B cell (primary cell): ENCODE results near the gene TRIM47. TPM values are rescaled to one million over a fixed set of nuclear protein-coding genes. Genes with fewer than 3 reads are reported as not detected.

Experiments used
- ATAC-seq: fragments of 200-7000 bp; cut with Tn5 transposase; one replicate; pipeline ENCODE4 v1.10.0; 2021; ENCODE audit warnings: low read depth, mild to moderate bottlenecking, moderate number of reproducible peaks, moderate library complexity
- CTCF ChIA-PET: fragments of 350-600 bp; sonication (Branson Sonifier 250); formaldehyde crosslinking; loops from one replicate; lab custom pipeline; 2021; ENCODE audit warnings: antibody characterized with exemption, inconsistent platforms; lab: Charles Lee
- POLR2A ChIA-PET: fragments of 350-600 bp; sonication (Branson Sonifier 250); formaldehyde crosslinking; loops from one replicate; lab custom pipeline; 2021; ENCODE audit warnings: antibody characterized with exemption; lab: Charles Lee
- DNase-seq: peaks from one replicate; pipeline ENCODE4 v3.0.0; 2013
- H2AFZ ChIP-seq: 2 replicates; pipeline ENCODE4 v1.6.1; 2012; ENCODE audit warnings: mild to moderate bottlenecking, low read depth, low read length; ENCODE audit not compliant: insufficient read depth, poor library complexity, severe bottlenecking
- H3K27ac ChIP-seq, 2 donors: 1 replicate in 1 of 2; 2 replicates in 1 of 2; pipeline ENCODE4 v1.5.1; 2012 to 2013; ENCODE audit warnings: low read length in 2 of 2, mild to moderate bottlenecking in 2 of 2, moderate library complexity in 1 of 2
- H3K27me3 ChIP-seq, 4 experiments: fragments of 200-600 bp in 1 of 4; sonication (generic) in 1 of 4; replicated peaks in 1 of 4; 1 replicate in 2 of 4; 2 replicates in 2 of 4; pipeline versions ENCODE4 v1.6.1 to v1.7.0; 2013 to 2016; ENCODE audit warnings: low read length in 3 of 4, mild to moderate bottlenecking in 2 of 4, mixed read lengths in 1 of 4, moderate library complexity in 1 of 4; ENCODE audit not compliant: insufficient read depth in 4 of 4, control insufficient read depth in 3 of 4; ENCODE audit errors: control extremely low read depth in 1 of 4
- H3K36me3 ChIP-seq, 2 experiments: replicated peaks in 1 of 2; 1 replicate in 1 of 2; 2 replicates in 1 of 2; pipeline versions ENCODE4 v1.6.1 to v1.7.1; 2013; ENCODE audit warnings: low read length in 1 of 2; ENCODE audit not compliant: insufficient read depth in 2 of 2, control insufficient read depth in 1 of 2; ENCODE audit errors: control extremely low read depth in 1 of 2, extremely low read depth in 1 of 2
- H3K4me1 ChIP-seq, 2 donors: fragments of 200-600 bp in 1 of 2; sonication (generic) in 1 of 2; 1 replicate in 1 of 2; 2 replicates in 1 of 2; pipeline versions ENCODE4 v1.5.1 to v1.6.1; 2013 to 2017; ENCODE audit warnings: low read length in 2 of 2; ENCODE audit not compliant: control insufficient read depth in 2 of 2, insufficient read depth in 2 of 2
- H3K4me2 ChIP-seq: replicated peaks from 2 replicates; pipeline ENCODE3; 2012; ENCODE audit warnings: mild to moderate bottlenecking, low read depth, low read length; ENCODE audit not compliant: poor library complexity, severe bottlenecking
- H3K4me3 ChIP-seq, 5 experiments: fragments of 200-600 bp in 1 of 5; sonication (generic) in 1 of 5; 1 replicate in 3 of 5; 2 replicates in 2 of 5; pipeline versions ENCODE4 v1.5.1 to v1.7.0; 2011 to 2016; ENCODE audit warnings: low read length in 4 of 5, mild to moderate bottlenecking in 4 of 5, low read depth in 2 of 5, control low read depth in 1 of 5, moderate library complexity in 1 of 5; ENCODE audit not compliant: insufficient read depth in 1 of 5; ENCODE audit errors: control extremely low read depth in 1 of 5, extremely low read depth in 1 of 5
- H3K79me2 ChIP-seq: fragments of 200-600 bp; sonication (generic); one replicate; pipeline ENCODE4 v1.6.0; 2016; ENCODE audit warnings: low read length; ENCODE audit not compliant: control insufficient read depth, insufficient read depth
- H3K9ac ChIP-seq: fragments of 200-600 bp; sonication (generic); 2 replicates; pipeline ENCODE4 v1.6.1; 2017; ENCODE audit warnings: mild to moderate bottlenecking, low read length, moderate library complexity
- H3K9me3 ChIP-seq, 3 donors: one replicate each; pipeline versions ENCODE4 v1.6.1 to v1.7.1; 2013; ENCODE audit warnings: low read length in 2 of 3; ENCODE audit not compliant: control insufficient read depth in 2 of 3, insufficient read depth in 1 of 3; ENCODE audit errors: control extremely low read depth in 1 of 3
- H4K20me1 ChIP-seq: 2 replicates; pipeline ENCODE4 v1.6.0; 2012; ENCODE audit warnings: mild to moderate bottlenecking, low read length; ENCODE audit not compliant: insufficient read depth, control insufficient read depth, poor library complexity, severe bottlenecking
- H3K27ac Mint-ChIP-seq: one replicate; pipeline ENCODE4 v1.8.0; 2021; ENCODE audit warnings: mixed read lengths
- H3K27me3 Mint-ChIP-seq: one replicate; pipeline ENCODE4 v1.8.0; 2021; ENCODE audit warnings: mixed read lengths
- H3K4me1 Mint-ChIP-seq: one replicate; pipeline ENCODE4 v1.8.0; 2021; ENCODE audit warnings: mixed read lengths
- H3K4me3 Mint-ChIP-seq: one replicate; pipeline ENCODE4 v1.8.0; 2021; ENCODE audit warnings: mixed read lengths
- H3K9me3 Mint-ChIP-seq: one replicate; pipeline ENCODE4 v1.8.0; 2022; ENCODE audit warnings: mixed read lengths; ENCODE audit not compliant: insufficient read depth
- EZH2 ChIP-seq: IDR thresholded peaks from 2 replicates; pipeline ENCODE4 v1.6.1; 2012; ENCODE audit warnings: borderline replicate concordance, low read depth, mild to moderate bottlenecking, moderate library complexity, low read length; ENCODE audit not compliant: insufficient read depth, poor library complexity, severe bottlenecking
- WGBS: methylation state at CpG from one replicate; pipeline ENCODE4 v1.1.5; 2013; ENCODE audit warnings: missing lambda C conversion rate; ENCODE audit not compliant: insufficient coverage; 5-methylcytosine and 5-hydroxymethylcytosine counted together
- intact Hi-C: fragments of 100-400 bp; cut with micrococcal nuclease; formaldehyde crosslinking; loops from one replicate; pipeline ENCODE4 v1.10.0; 2022
- polyA plus RNA-seq: library from polyadenylated mRNA; depleted of rRNA; stranded (reverse); fragments of >200 nt; gene quantifications from 2 replicates; pipeline ENCODE4 v1.2.3, GENCODE V29; 2012
- total RNA-seq, 2 donors: library from RNA; stranded (reverse); fragments of 120-200 nt in 1 of 2; gene quantifications; 1 replicate in 1 of 2; 2 replicates in 1 of 2; pipeline versions ENCODE4 v1.2.3 to v1.2.4, GENCODE V29; 2013 to 2022
- TF ChIP-seq, protein P1 (sequence below): fragments of 200-600 bp; IDR thresholded peaks from one replicate; pipeline ENCODE4 v1.8.0; 2022; ENCODE audit warnings: antibody characterized with exemption, mild to moderate bottlenecking

TRIM47 gene
- total and polyA plus RNA-seq, 2 donors (not counting 1 experiment from before 2014, with no cell fraction given) = 6.4 to 8.3 TPM

DNA sequence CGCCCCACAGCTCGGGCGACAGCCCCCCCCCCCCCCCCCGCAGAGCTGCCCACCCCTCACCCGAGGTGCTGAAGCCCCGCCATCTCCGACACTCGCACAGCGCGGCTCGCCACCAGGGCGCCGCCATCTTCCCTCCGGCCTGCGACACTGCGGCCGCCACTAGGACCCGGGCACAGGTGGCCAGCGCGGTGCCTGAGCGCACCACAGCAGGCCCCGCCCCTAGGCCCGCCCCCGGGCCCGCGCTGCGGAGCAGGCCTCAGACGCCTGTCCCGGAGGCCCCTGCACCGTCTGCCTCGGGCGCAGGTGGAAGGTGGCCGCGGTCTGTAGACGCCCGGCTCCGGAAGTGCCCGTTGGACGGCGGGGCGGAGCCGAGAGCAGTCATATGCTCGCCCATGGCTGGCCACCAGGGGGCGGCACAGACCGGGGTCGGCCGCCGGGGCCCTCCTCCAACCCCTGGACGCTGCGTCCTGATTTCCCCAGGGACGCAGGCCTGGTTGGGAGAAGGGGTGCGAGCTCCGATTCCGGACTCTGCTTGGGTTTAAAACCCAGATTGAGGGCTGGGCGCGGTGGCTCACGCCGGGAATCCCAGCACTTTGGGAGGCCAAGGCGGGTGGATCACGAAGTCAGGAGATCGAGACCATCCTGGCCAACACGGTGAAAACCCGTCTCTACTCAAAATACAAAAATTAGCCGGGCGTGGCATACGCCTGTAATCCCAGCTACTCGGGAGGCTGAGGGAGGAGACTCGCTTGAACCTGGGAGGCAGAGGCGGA, 26.6 kb upstream of the TRIM47 start, which contains the start of gene MRPL38:
TSS of gene MRPL38 (minus strand) at position 136 of the 773 bp plus-strand sequence. CDS start at position 127, 9 bp downstream.
- Mint-ChIP-seq H3K9me3 (no peaks in the 10 kb centered on the region), H3K4me1 (peaks cover 8% of the 10 kb centered on the region), H3K27ac (peak within 1 kb of the TSS; percentile 90), H3K4me3 (peak within 1 kb of the TSS; percentile 91), H3K27me3 (no peaks in the 10 kb centered on the region)
- under 1% methylated on average over 54 of the region's 69 CpGs for WGBS
- H3K9ac ChIP-seq = peak within 1 kb of the TSS; percentile 76
- ChIA-PET CTCF (interaction anchor here (0.6 to 4.6 kb wide), 16 partner anchors 9 to 375 kb away, joined by 3 to 66 read pairs (median 5); partner anchors contain the start of genes ACOX1, FBF1, TEN1 and TRIM65), POLR2A (interaction anchor here (0.6 to 1.8 kb wide), 12 partner anchors 8 to 151 kb away, joined by 3 to 14 read pairs (median 6); partner anchors contain the start of genes GALK1, TRIM65, UNC13D and WBP2)
- H3K4me1 ChIP-seq = peaks cover 3 to 17% of the 10 kb centered on the region in 2 donors
- peak; percentile 96 for ATAC-seq
- H4K20me1 ChIP-seq = peaks cover 5% of the 10 kb centered on the region
- H3K79me2 ChIP-seq = peaks cover 17% of the 10 kb centered on the region
- H3K4me3 ChIP-seq = peak within 1 kb of the TSS; percentile 40 to 83 (median 79)
- H3K27ac ChIP-seq = peak within 1 kb of the TSS; percentile 79 to 83
- no peak for TF ChIP-seq EZH2
- TF ChIP-seq, protein P1, sequence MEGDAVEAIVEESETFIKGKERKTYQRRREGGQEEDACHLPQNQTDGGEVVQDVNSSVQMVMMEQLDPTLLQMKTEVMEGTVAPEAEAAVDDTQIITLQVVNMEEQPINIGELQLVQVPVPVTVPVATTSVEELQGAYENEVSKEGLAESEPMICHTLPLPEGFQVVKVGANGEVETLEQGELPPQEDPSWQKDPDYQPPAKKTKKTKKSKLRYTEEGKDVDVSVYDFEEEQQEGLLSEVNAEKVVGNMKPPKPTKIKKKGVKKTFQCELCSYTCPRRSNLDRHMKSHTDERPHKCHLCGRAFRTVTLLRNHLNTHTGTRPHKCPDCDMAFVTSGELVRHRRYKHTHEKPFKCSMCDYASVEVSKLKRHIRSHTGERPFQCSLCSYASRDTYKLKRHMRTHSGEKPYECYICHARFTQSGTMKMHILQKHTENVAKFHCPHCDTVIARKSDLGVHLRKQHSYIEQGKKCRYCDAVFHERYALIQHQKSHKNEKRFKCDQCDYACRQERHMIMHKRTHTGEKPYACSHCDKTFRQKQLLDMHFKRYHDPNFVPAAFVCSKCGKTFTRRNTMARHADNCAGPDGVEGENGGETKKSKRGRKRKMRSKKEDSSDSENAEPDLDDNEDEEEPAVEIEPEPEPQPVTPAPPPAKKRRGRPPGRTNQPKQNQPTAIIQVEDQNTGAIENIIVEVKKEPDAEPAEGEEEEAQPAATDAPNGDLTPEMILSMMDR = peak; percentile 99
- peak within 1 kb of the TSS; percentile 84 for H2AFZ ChIP-seq
- intact Hi-C loops = loop anchor here (1.0 to 10.0 kb wide), 7 partner anchors 9 to 360 kb away; partner anchors contain the start of genes ACOX1, FBF1, TEN1 and TRIM65
- no peaks in the 10 kb centered on the region for H3K27me3 ChIP-seq
- peak within 1 kb of the TSS; percentile 92 for H3K4me2 ChIP-seq
- peak; percentile 97 for DNase-seq
- peaks cover 0 to 22% of the 10 kb centered on the region in 2 experiments for H3K36me3 ChIP-seq
- no peaks in the 10 kb centered on the region for H3K9me3 ChIP-seq
